Measurements from ENCODE around the gene S1PR1.

GRCh38 chr1:101282314-101283038 is 45.7 kb downstream of the S1PR1 start:
- no peak for TF ChIP-seq EZH2 (IDR thresholded peaks at IDR 0.05; ENCODE audit: borderline replicate concordance, low read depth, low read length, severe bottlenecking)
- no peak for TF ChIP-seq POLR2A (IDR thresholded peaks at IDR 0.05; ENCODE audit: low read depth, low read length)

Measured in endothelial cell of umbilical vein (primary cell).